HCT116 (cell line): Measurements from ENCODE around the gene CPNE5. TPM values are rescaled to one million over a fixed set of nuclear protein-coding genes. Genes with fewer than 3 reads are reported as not detected.

Experiments used
- ATAC-seq: fragments of 200-7000 bp; cut with Tn5 transposase; 2 replicates; pipeline ENCODE4 v1.9.1; 2020; ENCODE audit warnings: mild to moderate bottlenecking, moderate library complexity
- BruUV-seq: library from RNA; stranded (reverse); fragments of 400-500 nt; replicated peaks from 2 replicates; lab custom pipeline; 2021; lab: Mats Ljungman, UMichigan
- CTCF ChIA-PET: fragments of 300-600 bp; sonication (Branson Sonifier 250); formaldehyde crosslinking; loops from one replicate; lab custom pipeline; 2021; ENCODE audit warnings: antibody characterized with exemption; lab: Charles Lee
- POLR2A ChIA-PET: fragments of 300-600, 350-600 bp; sonication (Branson Sonifier 250); formaldehyde crosslinking; loops from one replicate; lab custom pipeline; 2021; ENCODE audit warnings: antibody characterized with exemption; lab: Charles Lee
- RAD21 ChIA-PET, 2 experiments: fragments of 300-600 bp; sonication (Branson Sonifier 250); formaldehyde crosslinking; loops; one replicate each; lab custom pipeline; 2023; ENCODE audit warnings: low total read pairs in 2 of 2; ENCODE audit not compliant: uncharacterized antibody in 2 of 2, unreplicated experiment in 2 of 2, low non-redundant PET in 1 of 2; lab: Charles Lee
- DNase-seq: peaks from one replicate; pipeline ENCODE4 v3.0.0-alpha.2; 2010; ENCODE audit warnings: low read depth, low spot score
- H2AFZ ChIP-seq: fragments of 200-600 bp; shearing (Covaris generic), sonication (generic); 2 replicates; pipeline ENCODE4 v1.6.1; 2017; ENCODE audit warnings: low read depth, mixed run types, mixed read lengths, antibody characterized with exemption, low read length; ENCODE audit not compliant: poor library complexity, severe bottlenecking
- H3K27ac ChIP-seq: 2 replicates; pipeline ENCODE4 v1.5.1; 2012; ENCODE audit warnings: low read depth, low read length
- H3K27me3 ChIP-seq: fragments of 200-600 bp; sonication (generic); 2 replicates; pipeline ENCODE4 v1.6.1; 2016; ENCODE audit warnings: mixed run types, low read length, mixed read lengths; ENCODE audit not compliant: insufficient read depth
- H3K36me3 ChIP-seq, 2 experiments: fragments of 200-500 bp in 1 of 2; fragments of 200-600 bp in 1 of 2; sonication (Bioruptor generic) in 1 of 2; sonication (generic) in 1 of 2; 2 replicates each; pipeline versions ENCODE4 v1.5.1 to v1.6.1; 2014 to 2016; ENCODE audit warnings: low read length in 2 of 2, inconsistent platforms in 1 of 2, mixed read lengths in 1 of 2, mixed run types in 1 of 2; ENCODE audit not compliant: insufficient read depth in 2 of 2, control insufficient read depth in 1 of 2
- H3K4me1 ChIP-seq, 2 experiments: fragments of 200-600 bp in 1 of 2; sonication (generic) in 1 of 2; 2 replicates each; pipeline versions ENCODE4 v1.5.1 to v1.6.1; 2012 to 2017; ENCODE audit warnings: low read length in 2 of 2, inconsistent platforms in 1 of 2, mild to moderate bottlenecking in 1 of 2, mixed read lengths in 1 of 2, mixed run types in 1 of 2, moderate library complexity in 1 of 2; ENCODE audit not compliant: insufficient read depth in 2 of 2, control insufficient read depth in 1 of 2
- H3K4me2 ChIP-seq: fragments of 200-600 bp; sonication (generic); 2 replicates; pipeline ENCODE4 v1.6.1; 2017; ENCODE audit warnings: mixed run types, low read length, mixed read lengths
- H3K4me3 ChIP-seq, 2 experiments: fragments of 200-600 bp in 1 of 2; sonication (generic) in 1 of 2; replicated peaks in 1 of 2; 2 replicates each; pipeline ENCODE4 v1.5.1; 2011 to 2016; ENCODE audit warnings: low read length in 2 of 2, control low read depth in 1 of 2, low read depth in 1 of 2, mild to moderate bottlenecking in 1 of 2, mixed read lengths in 1 of 2, mixed run types in 1 of 2
- H3K79me2 ChIP-seq: fragments of 200-600 bp; sonication (generic); 2 replicates; pipeline ENCODE4 v1.6.1; 2017; ENCODE audit warnings: mild to moderate bottlenecking, mixed run types, low read length, moderate library complexity, mixed read lengths; ENCODE audit not compliant: insufficient read depth
- H3K9ac ChIP-seq: fragments of 200-600 bp; sonication (generic); 2 replicates; pipeline ENCODE4 v1.6.1; 2016; ENCODE audit warnings: low read length, mixed read lengths
- H3K9me2 ChIP-seq: fragments of 200-600 bp; sonication (generic), shearing (Covaris generic); 2 replicates; pipeline ENCODE4 v1.6.1; 2017; ENCODE audit warnings: mixed run types, mild to moderate bottlenecking, moderate library complexity; ENCODE audit not compliant: insufficient read depth
- H3K9me3 ChIP-seq, 2 experiments: fragments of 200-500 bp in 1 of 2; fragments of 200-600 bp in 1 of 2; sonication (Bioruptor generic) in 1 of 2; sonication (generic) in 1 of 2; 2 replicates each; pipeline ENCODE4 v1.6.1; 2014 to 2017; ENCODE audit warnings: low read length in 2 of 2, mixed read lengths in 2 of 2, inconsistent platforms in 1 of 2, low read depth in 1 of 2, mild to moderate bottlenecking in 1 of 2, mixed run types in 1 of 2, moderate library complexity in 1 of 2; ENCODE audit not compliant: control insufficient read depth in 1 of 2, insufficient read depth in 1 of 2
- H4K20me1 ChIP-seq: fragments of 200-600 bp; sonication (generic), shearing (Covaris generic); 2 replicates; pipeline ENCODE4 v1.6.1; 2017; ENCODE audit warnings: mixed run types, mild to moderate bottlenecking, moderate library complexity; ENCODE audit not compliant: insufficient read depth
- CEBPB ChIP-seq: IDR thresholded peaks from 2 replicates; pipeline ENCODE4 v1.6.1; 2012; ENCODE audit warnings: low read depth
- ELF1 ChIP-seq: IDR thresholded peaks from 2 replicates; pipeline ENCODE4 v1.6.1; 2012; ENCODE audit warnings: low read depth, borderline replicate concordance
- EZH2phosphoT487 ChIP-seq: fragments of 200-600 bp; IDR thresholded peaks from 2 replicates; pipeline ENCODE4 v1.6.1; 2018; ENCODE audit warnings: antibody characterized with exemption, borderline replicate concordance
- FOSL1 ChIP-seq: IDR thresholded peaks from 2 replicates; pipeline ENCODE4 v1.6.1; 2012; ENCODE audit warnings: low read depth
- JUND ChIP-seq: IDR thresholded peaks from 2 replicates; pipeline ENCODE4 v1.6.1; 2012
- POLR2A ChIP-seq: IDR thresholded peaks from 2 replicates; pipeline ENCODE4 v1.7.0; 2011; ENCODE audit warnings: borderline replicate concordance; ENCODE audit not compliant: insufficient read depth, insufficient read length; ENCODE audit errors: extremely low read depth
- POLR2AphosphoS5 ChIP-seq: IDR thresholded peaks from 2 replicates; pipeline ENCODE4 v1.6.1; 2011; ENCODE audit warnings: mild to moderate bottlenecking, low read depth, low read length, moderate library complexity
- RAD21 ChIP-seq: IDR thresholded peaks from 2 replicates; pipeline ENCODE4 v1.6.1; 2012; ENCODE audit warnings: low read depth, mild to moderate bottlenecking
- SRF ChIP-seq: IDR thresholded peaks from 2 replicates; pipeline ENCODE4 v1.6.1; 2012; ENCODE audit warnings: low read depth
- TCF7L2 ChIP-seq: IDR thresholded peaks from 2 replicates; pipeline ENCODE4 v1.7.0; 2011; ENCODE audit warnings: borderline replicate concordance, inconsistent platforms; ENCODE audit not compliant: insufficient read depth, insufficient read length; ENCODE audit errors: extremely low read depth
- YY1 ChIP-seq: IDR thresholded peaks from 2 replicates; pipeline ENCODE4 v1.6.1; 2011; ENCODE audit warnings: low read length, low read depth, moderate library complexity, mild to moderate bottlenecking; ENCODE audit not compliant: insufficient replicate concordance; ENCODE audit errors: extremely low read depth
- ZFX ChIP-seq: fragments of 450-650 bp; IDR thresholded peaks from 2 replicates; pipeline ENCODE4 v1.6.1; 2017
- intact Hi-C: fragments of 100-400 bp; cut with micrococcal nuclease; formaldehyde crosslinking; loops from 2 replicates; pipeline ENCODE4 v1.10.0; 2022
- total RNA-seq: library from RNA; stranded (reverse); gene quantifications from one replicate; pipeline ENCODE4 v1.2.1, GENCODE V29; 2021; ENCODE audit not compliant: unreplicated experiment
- TF ChIP-seq, protein P1 (sequence below): IDR thresholded peaks from 2 replicates; pipeline ENCODE4 v1.6.1; 2012
- TF ChIP-seq, protein P2 (sequence below): IDR thresholded peaks from 2 replicates; pipeline ENCODE4 v1.6.1; 2011; ENCODE audit warnings: mild to moderate bottlenecking, low read length, moderate library complexity; ENCODE audit not compliant: insufficient replicate concordance; ENCODE audit errors: extremely low read depth

CPNE5 gene
- total RNA-seq, 1 experiment from 2014 or later = not detected

DNA sequence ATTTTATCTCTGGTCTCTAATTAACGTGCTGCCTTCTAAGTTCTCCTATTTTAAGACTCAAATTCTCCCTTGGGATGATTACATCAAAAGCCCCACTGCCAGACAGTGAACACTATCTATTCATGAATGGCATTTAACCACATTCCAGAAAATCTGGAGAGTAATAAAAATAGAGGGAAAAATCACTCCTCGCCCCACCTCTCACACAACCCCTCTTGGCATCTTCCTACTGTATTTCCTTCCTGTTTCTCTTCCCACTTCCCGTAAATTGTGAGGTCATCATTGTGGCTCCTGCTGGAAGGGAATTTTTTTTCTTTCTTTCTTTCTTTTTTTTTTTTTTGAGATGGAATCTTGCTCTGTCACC is 110.1 kb downstream of the CPNE5 start:
- RAD21 ChIA-PET = interaction anchor here in 1 of 2 experiments (0.7 kb wide), 1 partner anchor 149 kb away, joined by 3 read pairs; no protein-coding TSS in a partner anchor
- H3K4me2 ChIP-seq = no peak overlapping the region
- TF ChIP-seq CEBPB (no peak), SRF (no peak), YY1 (no peak), POLR2AphosphoS5 (no peak), RAD21 (no peak), FOSL1 (no peak), TCF7L2 (no peak)
- TF ChIP-seq, protein P1, sequence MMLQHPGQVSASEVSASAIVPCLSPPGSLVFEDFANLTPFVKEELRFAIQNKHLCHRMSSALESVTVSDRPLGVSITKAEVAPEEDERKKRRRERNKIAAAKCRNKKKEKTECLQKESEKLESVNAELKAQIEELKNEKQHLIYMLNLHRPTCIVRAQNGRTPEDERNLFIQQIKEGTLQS = no peak
- TF ChIP-seq, all 23 proteins: peak for 0
- H3K9ac ChIP-seq = no peak overlapping the region
- no peaks in the 10 kb centered on the region for H3K9me2 ChIP-seq
- ChIA-PET CTCF (no interaction called here), POLR2A (no interaction called here)
- DNase-seq (no peak), ATAC-seq (no peak)
- no peaks in the 10 kb centered on the region for H3K36me3 ChIP-seq
- H3K27me3 ChIP-seq = no peaks in the 10 kb centered on the region
- no peak overlapping the region for H3K4me3 ChIP-seq
- no TSS peak for BruUV-seq
- no peaks in the 10 kb centered on the region; a peak in 1 of 4 replicates for H3K4me1 ChIP-seq
- no peaks in the 10 kb centered on the region for H3K9me3 ChIP-seq
- intact Hi-C loops = no loop called here
- no peak overlapping the region for H2AFZ ChIP-seq
- no peaks in the 10 kb centered on the region for H4K20me1 ChIP-seq
- no peaks in the 10 kb centered on the region for H3K79me2 ChIP-seq
- H3K27ac ChIP-seq = no peak overlapping the region

DNA sequence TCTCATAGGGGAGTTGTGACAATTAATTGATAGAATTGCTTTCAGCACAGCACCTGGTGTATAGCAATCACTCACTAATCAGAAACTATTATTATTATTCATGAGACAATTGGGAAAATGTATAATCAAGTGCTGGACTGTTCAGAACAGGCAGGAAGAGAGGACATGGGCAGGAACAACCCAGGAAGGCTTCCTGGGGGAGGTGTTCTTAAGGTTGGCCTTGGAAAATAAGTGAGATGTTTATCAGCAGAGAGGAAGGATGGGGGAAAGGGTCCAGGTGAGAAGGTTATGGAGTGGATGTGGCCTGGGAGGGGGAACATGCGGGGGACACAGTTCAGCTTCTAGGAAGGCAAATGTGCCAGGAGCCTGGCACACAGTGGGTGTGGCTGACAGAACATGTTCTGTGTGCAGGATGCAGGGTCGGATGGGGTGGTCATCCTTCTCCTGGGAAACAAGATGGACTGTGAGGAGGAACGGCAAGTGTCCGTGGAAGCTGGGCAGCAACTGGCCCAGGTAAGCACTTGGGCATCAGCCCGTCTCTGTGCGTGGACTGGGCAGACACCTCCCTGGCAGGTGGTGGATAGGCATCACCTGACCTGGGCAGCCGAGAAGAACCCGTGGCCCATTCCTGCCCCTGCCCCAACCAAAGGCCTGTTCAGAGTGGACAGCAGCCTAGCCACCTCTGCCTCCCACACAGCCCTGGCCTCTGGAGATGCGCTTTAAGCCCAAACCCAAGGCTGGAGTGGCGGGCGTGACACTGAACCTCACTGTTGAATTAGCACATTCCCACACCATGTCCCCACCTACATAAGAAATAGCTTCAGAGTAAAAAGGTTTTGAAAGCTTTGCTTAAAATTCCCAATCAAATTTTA is 110.7 kb downstream of the CPNE5 start:
- POLR2A ChIA-PET = no interaction called here
- H3K4me3 ChIP-seq = no peak overlapping the region
- no TSS peak for BruUV-seq
- intact Hi-C loops = no loop called here
- no peaks in the 10 kb centered on the region for H4K20me1 ChIP-seq
- no peak for DNase-seq
- TF ChIP-seq, protein P1 = no peak
- TF ChIP-seq ZFX = no peak
- no peak for TF ChIP-seq FOSL1
- no peak for TF ChIP-seq ELF1
- TF ChIP-seq SRF = no peak
- no peak for TF ChIP-seq TCF7L2
- TF ChIP-seq JUND = no peak
- TF ChIP-seq EZH2phosphoT487 = no peak
- no peak for TF ChIP-seq POLR2A
- TF ChIP-seq, protein P2, sequence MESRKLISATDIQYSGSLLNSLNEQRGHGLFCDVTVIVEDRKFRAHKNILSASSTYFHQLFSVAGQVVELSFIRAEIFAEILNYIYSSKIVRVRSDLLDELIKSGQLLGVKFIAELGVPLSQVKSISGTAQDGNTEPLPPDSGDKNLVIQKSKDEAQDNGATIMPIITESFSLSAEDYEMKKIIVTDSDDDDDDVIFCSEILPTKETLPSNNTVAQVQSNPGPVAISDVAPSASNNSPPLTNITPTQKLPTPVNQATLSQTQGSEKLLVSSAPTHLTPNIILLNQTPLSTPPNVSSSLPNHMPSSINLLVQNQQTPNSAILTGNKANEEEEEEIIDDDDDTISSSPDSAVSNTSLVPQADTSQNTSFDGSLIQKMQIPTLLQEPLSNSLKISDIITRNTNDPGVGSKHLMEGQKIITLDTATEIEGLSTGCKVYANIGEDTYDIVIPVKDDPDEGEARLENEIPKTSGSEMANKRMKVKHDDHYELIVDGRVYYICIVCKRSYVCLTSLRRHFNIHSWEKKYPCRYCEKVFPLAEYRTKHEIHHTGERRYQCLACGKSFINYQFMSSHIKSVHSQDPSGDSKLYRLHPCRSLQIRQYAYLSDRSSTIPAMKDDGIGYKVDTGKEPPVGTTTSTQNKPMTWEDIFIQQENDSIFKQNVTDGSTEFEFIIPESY = no peak
- no peak overlapping the region for H2AFZ ChIP-seq
- no peaks in the 10 kb centered on the region for H3K27me3 ChIP-seq
- no peaks in the 10 kb centered on the region for H3K79me2 ChIP-seq
- no peaks in the 10 kb centered on the region; a peak in 1 of 4 replicates for H3K4me1 ChIP-seq
- H3K36me3 ChIP-seq = no peaks in the 10 kb centered on the region
- CTCF ChIA-PET = no interaction called here
- no peak overlapping the region for H3K4me2 ChIP-seq
- RAD21 ChIA-PET = interaction anchor here in 1 of 2 experiments (0.9 kb wide), 1 partner anchor 114 kb away, joined by 3 read pairs; no protein-coding TSS in a partner anchor
- H3K9ac ChIP-seq = no peak overlapping the region
- H3K27ac ChIP-seq = no peak overlapping the region
- H3K9me2 ChIP-seq = no peaks in the 10 kb centered on the region
- ATAC-seq = no peak
- H3K9me3 ChIP-seq = no peaks in the 10 kb centered on the region
